Peyer's patch (tissue), 4 donors: ENCODE data around the gene ASCC2. TPM values are rescaled to one million over a fixed set of nuclear protein-coding genes. Genes with fewer than 3 reads are reported as not detected.

Experiments used
- DNase-seq, 3 donors: peaks; one replicate each; pipeline ENCODE4 v3.0.0-alpha.2; 2017 to 2019
- H3K27ac ChIP-seq, 4 donors: fragments of 200-600 bp; sonication (generic); one replicate each; pipeline ENCODE4 v1.5.1; 2016 to 2019
- H3K27me3 ChIP-seq, 2 donors: fragments of 200-600 bp; sonication (generic); one replicate each; pipeline ENCODE4 v1.5.1; 2019
- H3K36me3 ChIP-seq, 3 donors: fragments of 200-600 bp; sonication (generic); one replicate each; pipeline ENCODE4 v1.5.1; 2016 to 2019
- H3K4me1 ChIP-seq, 4 donors: fragments of 200-600 bp; sonication (generic); one replicate each; pipeline ENCODE4 v1.5.1; 2016 to 2019
- H3K4me3 ChIP-seq, 4 donors: fragments of 200-600 bp; sonication (generic); 1 replicate in 3 of 4; 2 replicates in 1 of 4; pipeline ENCODE4 v1.5.1; 2016 to 2019; ENCODE audit warnings: mild to moderate bottlenecking in 1 of 4
- H3K9me3 ChIP-seq, 4 donors: fragments of 200-600 bp; sonication (generic); one replicate each; pipeline ENCODE4 v1.5.1; 2016 to 2019; ENCODE audit warnings: mild to moderate bottlenecking in 1 of 4
- POLR2A ChIP-seq, 2 donors: fragments of 450-650 bp; IDR thresholded peaks; one replicate each; pipeline ENCODE4 v1.5.1; 2017; ENCODE audit warnings: antibody characterized with exemption in 2 of 2, mild to moderate bottlenecking in 2 of 2, moderate library complexity in 2 of 2
- total RNA-seq, 4 donors: library from RNA; depleted of rRNA; stranded (reverse); fragments of >200 nt; gene quantifications; one replicate each; pipeline ENCODE4 v1.1.0, GENCODE V29; 2016
- TF ChIP-seq, protein P1 (sequence below), 6 experiments: fragments of 450-650 bp in 4 of 6; fragments of 200-600 bp in 2 of 6; sonication (generic) in 1 of 6; IDR thresholded peaks; one replicate each; pipeline ENCODE4 v1.5.1; 2017 to 2019; ENCODE audit warnings: antibody characterized with exemption in 6 of 6, mild to moderate bottlenecking in 3 of 6, moderate library complexity in 1 of 6

ASCC2 gene
- total RNA-seq, 4 donors from 2014 or later: 47.5 to 91.6 (median 78.4) TPM

DNA sequence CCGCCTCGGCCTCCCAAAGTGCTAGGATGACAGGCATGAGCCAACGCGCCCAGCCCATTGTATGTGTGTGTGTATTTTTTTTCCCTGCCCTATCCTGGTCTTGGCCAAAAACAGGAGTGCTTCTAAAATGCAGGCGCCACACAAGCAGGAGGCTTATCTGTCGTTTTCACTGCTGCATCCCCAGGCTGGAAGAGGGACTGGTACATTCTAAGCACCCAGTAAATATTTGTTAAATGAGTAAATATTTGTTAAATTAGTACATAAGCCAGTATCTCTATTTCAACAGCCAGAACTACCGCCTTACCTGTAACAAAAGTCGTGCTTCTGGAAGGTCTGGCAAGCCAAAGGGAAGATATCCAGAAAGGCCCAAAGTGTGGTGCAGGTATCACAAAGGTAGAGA lies 24.9 kb downstream of the ASCC2 start:
- H3K4me1 ChIP-seq: no peaks in the 10 kb centered on the region
- H3K27me3 ChIP-seq: no peaks in the 10 kb centered on the region
- peaks cover 0 to 88% (median 0%) of the 10 kb centered on the region in 3 donors for H3K36me3 ChIP-seq
- H3K4me3 ChIP-seq: no peak overlapping the region
- no peaks in the 10 kb centered on the region for H3K9me3 ChIP-seq
- TF ChIP-seq POLR2A (IDR thresholded peaks at IDR 0.05): no peak
- TF ChIP-seq, protein P1, sequence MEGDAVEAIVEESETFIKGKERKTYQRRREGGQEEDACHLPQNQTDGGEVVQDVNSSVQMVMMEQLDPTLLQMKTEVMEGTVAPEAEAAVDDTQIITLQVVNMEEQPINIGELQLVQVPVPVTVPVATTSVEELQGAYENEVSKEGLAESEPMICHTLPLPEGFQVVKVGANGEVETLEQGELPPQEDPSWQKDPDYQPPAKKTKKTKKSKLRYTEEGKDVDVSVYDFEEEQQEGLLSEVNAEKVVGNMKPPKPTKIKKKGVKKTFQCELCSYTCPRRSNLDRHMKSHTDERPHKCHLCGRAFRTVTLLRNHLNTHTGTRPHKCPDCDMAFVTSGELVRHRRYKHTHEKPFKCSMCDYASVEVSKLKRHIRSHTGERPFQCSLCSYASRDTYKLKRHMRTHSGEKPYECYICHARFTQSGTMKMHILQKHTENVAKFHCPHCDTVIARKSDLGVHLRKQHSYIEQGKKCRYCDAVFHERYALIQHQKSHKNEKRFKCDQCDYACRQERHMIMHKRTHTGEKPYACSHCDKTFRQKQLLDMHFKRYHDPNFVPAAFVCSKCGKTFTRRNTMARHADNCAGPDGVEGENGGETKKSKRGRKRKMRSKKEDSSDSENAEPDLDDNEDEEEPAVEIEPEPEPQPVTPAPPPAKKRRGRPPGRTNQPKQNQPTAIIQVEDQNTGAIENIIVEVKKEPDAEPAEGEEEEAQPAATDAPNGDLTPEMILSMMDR (IDR thresholded peaks at IDR 0.05): no peak
- DNase-seq: no peak
- H3K27ac ChIP-seq: no peak overlapping the region

DNA sequence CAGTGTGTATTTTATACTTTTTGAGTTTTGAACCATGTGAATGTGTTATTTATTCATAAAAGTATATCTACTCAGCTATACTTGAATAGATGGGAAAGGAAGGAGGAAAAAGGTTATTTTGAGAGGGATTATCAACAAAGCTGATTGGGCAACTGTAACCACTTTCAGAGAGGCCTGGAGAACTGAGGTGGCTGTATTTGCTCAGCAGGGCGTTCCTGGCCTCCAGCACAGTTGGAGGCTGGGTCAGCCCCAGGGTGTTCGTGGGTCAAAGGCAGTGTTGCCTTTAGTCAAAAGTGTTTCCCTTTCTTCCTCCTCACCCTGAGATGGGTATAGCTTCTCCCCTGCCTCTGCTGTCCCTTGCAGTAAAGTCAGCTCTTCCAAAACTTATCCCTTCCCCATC lies 26.7 kb downstream of the ASCC2 start:
- DNase-seq: no peak
- no peaks in the 10 kb centered on the region for H3K4me1 ChIP-seq
- H3K27me3 ChIP-seq: no peaks in the 10 kb centered on the region
- TF ChIP-seq, protein P1 (IDR thresholded peaks at IDR 0.05): no peak
- TF ChIP-seq POLR2A (IDR thresholded peaks at IDR 0.05): no peak
- no peak overlapping the region for H3K4me3 ChIP-seq
- H3K9me3 ChIP-seq: no peaks in the 10 kb centered on the region
- peaks cover 0 to 90% (median 0%) of the 10 kb centered on the region in 3 donors for H3K36me3 ChIP-seq
- no peak overlapping the region for H3K27ac ChIP-seq

DNA sequence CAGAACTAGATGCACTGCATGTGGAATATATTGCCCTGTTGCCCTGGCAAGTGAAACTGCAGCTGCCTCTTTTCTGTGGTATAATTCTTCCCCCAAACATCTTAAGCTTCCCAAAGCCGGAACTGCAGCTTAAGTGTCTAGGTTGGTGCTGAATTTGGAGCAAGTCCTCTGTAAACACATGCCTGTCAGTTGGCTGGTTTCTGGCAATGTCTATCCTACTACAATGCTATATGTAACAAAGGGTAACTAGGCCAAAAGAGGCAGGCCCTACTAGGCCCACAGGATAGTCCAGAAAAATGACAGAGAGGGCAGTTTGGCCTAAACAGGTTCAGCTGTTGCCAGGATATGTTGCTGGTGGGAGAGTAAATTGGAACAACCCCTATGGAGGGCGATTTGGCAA lies 27.9 kb downstream of the ASCC2 start:
- H3K27ac ChIP-seq: no peak overlapping the region
- peaks cover 0 to 96% (median 0%) of the 10 kb centered on the region in 3 donors for H3K36me3 ChIP-seq
- H3K4me1 ChIP-seq: no peaks in the 10 kb centered on the region
- no peak overlapping the region for H3K4me3 ChIP-seq
- no peaks in the 10 kb centered on the region for H3K9me3 ChIP-seq
- TF ChIP-seq, protein P1 (IDR thresholded peaks at IDR 0.05): no peak
- no peak for TF ChIP-seq POLR2A (IDR thresholded peaks at IDR 0.05)
- no peak for DNase-seq
- no peaks in the 10 kb centered on the region for H3K27me3 ChIP-seq

DNA sequence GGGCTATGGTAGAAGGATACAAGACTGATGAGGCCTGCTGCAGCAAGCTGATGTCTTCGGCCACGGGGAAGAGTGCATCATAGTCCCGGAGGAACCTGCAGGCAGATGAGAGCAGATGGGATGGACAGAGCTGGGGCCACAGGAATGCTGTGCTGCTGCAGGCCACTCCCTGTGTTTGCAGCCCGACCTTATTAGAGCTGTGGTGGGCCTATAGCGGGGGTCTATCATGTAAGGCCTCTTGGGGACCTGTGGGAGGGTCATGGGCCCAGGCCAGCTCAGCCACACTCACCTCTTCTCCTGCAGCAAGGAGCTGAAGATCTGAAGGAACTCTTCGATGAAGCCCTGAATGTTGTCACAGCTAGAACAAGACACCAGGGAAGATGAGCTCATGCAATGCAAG lies 31.9 kb downstream of the ASCC2 start:
- Histone ChIP-seq H3K27me3 (no peaks in the 10 kb centered on the region), H3K4me3 (no peak overlapping the region), H3K36me3 (peaks cover 0 to 94% (median 0%) of the 10 kb centered on the region in 3 donors), H3K27ac (no peak overlapping the region), H3K4me1 (no peaks in the 10 kb centered on the region), H3K9me3 (no peaks in the 10 kb centered on the region)
- no peak for TF ChIP-seq POLR2A (IDR thresholded peaks at IDR 0.05)
- no peak for DNase-seq

DNA sequence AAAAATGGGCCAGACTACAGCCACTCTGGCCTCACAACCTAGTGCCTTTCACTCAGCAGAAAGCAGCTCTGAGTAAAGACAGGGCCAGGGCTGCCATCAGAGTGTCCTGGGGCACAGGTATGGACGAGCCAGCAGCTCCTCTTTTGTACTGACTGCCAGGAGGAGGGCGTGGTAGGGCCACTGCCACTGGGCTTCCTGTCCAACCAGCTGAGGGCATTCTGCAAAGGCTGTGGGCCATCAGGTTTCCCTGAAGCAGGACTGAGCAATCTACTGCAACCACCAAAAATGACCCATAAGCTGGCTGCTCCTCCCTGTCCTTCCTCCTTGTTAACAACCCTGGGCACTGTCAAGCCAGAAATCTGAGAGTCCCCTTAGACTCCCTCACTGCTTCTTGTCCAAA lies 33.1 kb downstream of the ASCC2 start:
- Histone ChIP-seq H3K36me3 (peaks cover 0 to 96% (median 0%) of the 10 kb centered on the region in 3 donors), H3K27ac (no peak overlapping the region), H3K27me3 (no peaks in the 10 kb centered on the region), H3K9me3 (no peaks in the 10 kb centered on the region), H3K4me3 (no peak overlapping the region), H3K4me1 (no peaks in the 10 kb centered on the region)
- no peak for DNase-seq
- no peak for TF ChIP-seq POLR2A (IDR thresholded peaks at IDR 0.05)
- TF ChIP-seq, protein P1 (IDR thresholded peaks at IDR 0.05): no peak

DNA sequence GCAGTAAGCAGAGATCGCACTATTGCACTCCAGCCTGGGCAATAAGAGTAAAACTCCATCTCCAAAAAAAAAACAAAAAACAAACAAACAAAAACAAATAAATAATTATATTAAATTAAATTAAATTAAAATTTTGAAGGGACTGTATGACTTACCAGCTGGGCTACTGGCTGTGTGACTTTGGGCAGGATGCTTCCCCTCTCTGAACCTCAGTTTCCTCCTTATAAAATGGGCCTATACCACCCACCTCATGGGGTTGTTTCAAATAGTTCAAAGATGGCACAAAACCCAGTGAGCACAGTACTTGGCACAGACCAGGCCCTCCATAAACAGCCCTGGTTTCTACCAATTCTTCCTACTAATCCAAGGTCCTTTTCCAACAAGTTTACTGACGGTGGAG lies 34.9 kb downstream of the ASCC2 start:
- Histone ChIP-seq H3K36me3 (peaks cover 0 to 95% (median 0%) of the 10 kb centered on the region in 3 donors), H3K4me1 (peaks cover 0 to 10% (median 6%) of the 10 kb centered on the region in 4 donors)

More for the DNA sequence above, 34.9 kb downstream of the ASCC2 start:
- Histone ChIP-seq H3K9me3 (no peaks in the 10 kb centered on the region), H3K27me3 (no peaks in the 10 kb centered on the region), H3K27ac (no peak overlapping the region), H3K4me3 (no peak overlapping the region)
- no peak for DNase-seq
- TF ChIP-seq, protein P1 (IDR thresholded peaks at IDR 0.05): no peak
- no peak for TF ChIP-seq POLR2A (IDR thresholded peaks at IDR 0.05)
